ENCODE measurements around the gene TBX1.
A peak's percentile ranks its signal among the peaks of the same experiment; 100 is the strongest.

Gene TBX1

DNA sequence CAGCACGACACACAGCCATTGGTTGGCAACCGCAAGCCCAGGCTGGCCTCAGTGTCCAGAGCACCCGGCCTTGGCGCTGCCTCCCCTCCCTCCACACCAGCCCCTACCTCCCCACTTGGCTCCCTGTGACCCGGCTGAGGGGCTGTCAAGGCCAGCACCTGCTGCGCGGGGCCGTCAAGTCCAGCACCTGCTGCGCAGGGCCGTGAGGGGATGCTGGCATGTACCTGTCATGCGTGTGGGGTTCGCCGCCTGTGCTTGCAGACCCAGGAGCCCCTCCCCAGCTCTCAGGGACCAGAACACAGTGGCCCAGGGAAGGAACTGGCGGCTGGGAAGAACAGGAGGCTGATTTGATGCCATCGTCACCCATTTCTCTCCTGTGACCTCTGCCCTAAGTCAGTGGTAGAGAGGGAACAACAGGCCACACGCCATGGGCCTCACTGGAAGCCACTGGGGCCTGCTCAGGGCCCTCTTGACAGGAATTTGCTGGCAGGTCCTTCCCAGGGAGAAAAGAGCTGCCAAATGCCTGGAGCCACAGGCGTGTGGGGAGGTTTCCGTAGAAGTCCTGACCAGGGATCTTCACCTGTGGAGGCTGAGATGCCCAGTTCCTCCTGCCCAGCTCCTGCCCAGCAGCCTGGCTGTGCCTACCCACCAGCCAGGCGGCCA lies 37.6 kb downstream of the TBX1 start:
- Histone ChIP-seq H3K79me1 (ENCODE audit: low read length) (no peaks in the 10 kb centered on the region), H2AFZ (ENCODE audit: insufficient read depth, low read length, poor library complexity) (no peak overlapping the region), H3K36me3 (ENCODE audit: control insufficient read depth in 1 of 2, insufficient read depth in 2 of 2, low read length in 2 of 2) (peaks cover 1 to 7% of the 10 kb centered on the region in 2 experiments), H2AK5ac (ENCODE audit: low read length) (no peak overlapping the region), H2BK120ac (ENCODE audit: insufficient read depth, low read length, poor library complexity) (no peak overlapping the region), H2BK5ac (ENCODE audit: low read depth, low read length, poor library complexity) (no peak overlapping the region), H3K4ac (ENCODE audit: low read depth, low read length) (no peak overlapping the region), H3K4me2 (ENCODE audit: low read length) (no peak overlapping the region), H3K23ac (ENCODE audit: low read length) (no peak overlapping the region), H3K9ac (ENCODE audit: low read length) (no peak overlapping the region), H4K12ac (ENCODE audit: low read depth, low read length) (no peak overlapping the region), H3K4me3 (ENCODE audit: low read depth, low read length) (peak overlapping the region; percentile 27), H3K79me2 (ENCODE audit: control insufficient read depth, insufficient read depth, low read length, poor library complexity) (no peaks in the 10 kb centered on the region), H4K91ac (ENCODE audit: low read depth, low read length) (no peak overlapping the region), H3K9me3 (ENCODE audit: insufficient read depth, low read depth, low read length) (no peaks in the 10 kb centered on the region), H3K27ac (ENCODE audit: low read depth, low read length) (no peak overlapping the region), H3K18ac (ENCODE audit: low read length) (no peak overlapping the region), H4K8ac (ENCODE audit: low read depth, low read length) (no peak overlapping the region), H3K4me1 (ENCODE audit: control insufficient read depth in 1 of 2, insufficient read depth in 2 of 2, low read length in 2 of 2) (no peaks in the 10 kb centered on the region), H2BK12ac (ENCODE audit: low read length) (no peak overlapping the region), H3K27me3 (ENCODE audit: insufficient read depth, low read length) (no peaks in the 10 kb centered on the region), H3K14ac (ENCODE audit: low read length) (no peak overlapping the region)
- DNase-seq, result no peak
- WGBS (ENCODE audit: extremely low coverage, insufficient coverage, insufficient read length), result no CpG with 5 or more reads among the region's 19 CpGs

DNA sequence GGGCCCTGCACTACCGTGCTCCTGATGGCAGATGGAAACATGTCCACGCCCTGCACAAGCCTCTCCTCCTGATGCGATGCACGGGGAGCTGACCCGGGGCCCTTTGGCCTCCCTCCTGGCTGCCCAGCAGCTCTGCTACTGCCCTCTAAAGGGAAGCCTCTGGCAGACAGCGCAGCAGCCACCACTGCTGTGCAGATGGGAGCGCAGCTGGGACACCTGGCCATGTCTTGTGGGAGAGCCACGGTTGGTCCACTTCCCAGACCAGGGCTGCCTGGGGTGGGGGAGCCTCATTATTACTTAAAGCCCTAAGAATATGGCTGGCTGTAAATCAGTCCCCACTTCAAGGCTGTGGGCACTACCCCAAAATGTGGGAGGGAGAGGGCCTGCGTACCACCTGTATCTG lies 38.3 kb downstream of the TBX1 start:
- Histone ChIP-seq H3K27ac (ENCODE audit: low read depth, low read length) (no peak overlapping the region), H3K18ac (ENCODE audit: low read length) (no peak overlapping the region), H2BK120ac (ENCODE audit: insufficient read depth, low read length, poor library complexity) (no peak overlapping the region), H2BK5ac (ENCODE audit: low read depth, low read length, poor library complexity) (no peak overlapping the region), H4K8ac (ENCODE audit: low read depth, low read length) (no peak overlapping the region), H3K79me1 (ENCODE audit: low read length) (no peaks in the 10 kb centered on the region), H2AK5ac (ENCODE audit: low read length) (no peak overlapping the region), H3K4me1 (ENCODE audit: control insufficient read depth in 1 of 2, insufficient read depth in 2 of 2, low read length in 2 of 2) (no peaks in the 10 kb centered on the region), H3K9ac (ENCODE audit: low read length) (no peak overlapping the region), H2AFZ (ENCODE audit: insufficient read depth, low read length, poor library complexity) (no peak overlapping the region), H2BK12ac (ENCODE audit: low read length) (no peak overlapping the region), H3K4ac (ENCODE audit: low read depth, low read length) (no peak overlapping the region), H3K4me2 (ENCODE audit: low read length) (no peak overlapping the region), H4K91ac (ENCODE audit: low read depth, low read length) (no peak overlapping the region), H3K14ac (ENCODE audit: low read length) (no peak overlapping the region), H4K12ac (ENCODE audit: low read depth, low read length) (no peak overlapping the region), H3K36me3 (ENCODE audit: control insufficient read depth in 1 of 2, insufficient read depth in 2 of 2, low read length in 2 of 2) (peaks cover 1 to 7% of the 10 kb centered on the region in 2 experiments), H3K79me2 (ENCODE audit: control insufficient read depth, insufficient read depth, low read length, poor library complexity) (no peaks in the 10 kb centered on the region), H3K27me3 (ENCODE audit: insufficient read depth, low read length) (no peaks in the 10 kb centered on the region), H3K9me3 (ENCODE audit: insufficient read depth, low read depth, low read length) (peaks cover 1% of the 10 kb centered on the region), H3K4me3 (ENCODE audit: low read depth, low read length) (no peak overlapping the region), H3K23ac (ENCODE audit: low read length) (no peak overlapping the region)
- peak in 1 of 2 donors; percentile 36 for DNase-seq
- no CpG with 5 or more reads among the region's 9 CpGs for WGBS (ENCODE audit: extremely low coverage, insufficient coverage, insufficient read length)

DNA sequence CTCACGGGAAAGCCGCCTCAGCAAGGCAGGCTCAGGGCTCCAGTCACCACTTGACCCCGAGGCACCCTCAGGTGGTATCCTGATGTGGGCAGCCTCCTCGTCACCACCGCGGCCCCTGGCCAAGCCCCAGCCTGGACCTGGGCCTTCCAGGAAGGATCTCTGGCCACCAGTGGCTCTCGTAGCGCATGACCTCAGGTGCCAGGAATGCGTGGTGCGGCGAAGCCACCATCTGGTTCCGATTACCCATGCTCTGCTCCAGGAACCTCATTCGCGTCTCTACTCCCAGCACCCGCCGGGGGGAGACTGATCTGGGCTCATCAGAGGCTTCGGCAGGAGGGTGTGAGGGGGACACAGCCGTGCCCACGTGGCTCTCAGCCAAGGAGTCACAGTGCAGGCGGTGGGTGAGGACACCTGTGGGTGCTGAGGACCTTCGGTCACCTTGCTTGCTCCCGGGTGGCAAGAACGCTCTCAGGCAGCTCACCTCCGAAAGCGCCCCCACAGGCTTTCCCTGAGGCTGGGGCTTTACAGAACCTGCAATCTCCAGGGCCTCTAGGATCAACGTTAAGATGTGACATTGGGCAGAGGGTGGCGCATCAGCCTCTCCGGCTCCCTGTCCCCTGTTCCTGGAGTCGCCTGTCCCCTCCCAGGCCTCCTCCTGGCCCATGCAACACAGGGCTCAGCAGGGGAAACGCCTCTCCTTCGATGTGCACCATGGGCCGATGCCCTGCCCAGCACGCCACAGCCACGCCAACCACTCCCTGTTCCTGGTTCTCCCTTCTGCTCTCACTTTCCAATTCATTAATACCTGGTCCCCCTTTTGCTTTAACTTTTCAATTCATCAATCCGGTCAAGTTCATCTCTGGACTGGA lies 39.0 kb downstream of the TBX1 start:
- Histone ChIP-seq H3K79me1 (ENCODE audit: low read length) (no peaks in the 10 kb centered on the region), H2AK5ac (ENCODE audit: low read length) (no peak overlapping the region), H4K8ac (ENCODE audit: low read depth, low read length) (no peak overlapping the region), H2BK5ac (ENCODE audit: low read depth, low read length, poor library complexity) (no peak overlapping the region), H2AFZ (ENCODE audit: insufficient read depth, low read length, poor library complexity) (no peak overlapping the region), H3K4ac (ENCODE audit: low read depth, low read length) (no peak overlapping the region), H3K79me2 (ENCODE audit: control insufficient read depth, insufficient read depth, low read length, poor library complexity) (no peaks in the 10 kb centered on the region), H3K27me3 (ENCODE audit: insufficient read depth, low read length) (no peaks in the 10 kb centered on the region), H3K23ac (ENCODE audit: low read length) (no peak overlapping the region), H3K18ac (ENCODE audit: low read length) (no peak overlapping the region), H3K9me3 (ENCODE audit: insufficient read depth, low read depth, low read length) (peaks cover 2% of the 10 kb centered on the region), H4K91ac (ENCODE audit: low read depth, low read length) (no peak overlapping the region), H4K12ac (ENCODE audit: low read depth, low read length) (no peak overlapping the region), H3K4me2 (ENCODE audit: low read length) (no peak overlapping the region), H3K9ac (ENCODE audit: low read length) (no peak overlapping the region), H2BK120ac (ENCODE audit: insufficient read depth, low read length, poor library complexity) (no peak overlapping the region), H2BK12ac (ENCODE audit: low read length) (no peak overlapping the region), H3K4me1 (ENCODE audit: control insufficient read depth in 1 of 2, insufficient read depth in 2 of 2, low read length in 2 of 2) (no peaks in the 10 kb centered on the region), H3K4me3 (ENCODE audit: low read depth, low read length) (no peak overlapping the region), H3K27ac (ENCODE audit: low read depth, low read length) (no peak overlapping the region), H3K36me3 (ENCODE audit: control insufficient read depth in 1 of 2, insufficient read depth in 2 of 2, low read length in 2 of 2) (peaks cover 1 to 7% of the 10 kb centered on the region in 2 experiments), H3K14ac (ENCODE audit: low read length) (no peak overlapping the region)
- WGBS (ENCODE audit: extremely low coverage, insufficient coverage, insufficient read length), result no CpG with 5 or more reads among the region's 35 CpGs
- DNase-seq, result peak; percentile 94 to 97

- no peaks in the 10 kb centered on the region for H3K27me3 ChIP-seq (ENCODE audit: insufficient read depth, low read length)
These were observed 39.7 kb downstream of the TBX1 start for GRCh38 chr22:19800306-19800705.

More at GRCh38 chr22:19800306-19800705, 39.7 kb downstream of the TBX1 start:
- no peak overlapping the region for H3K23ac ChIP-seq (ENCODE audit: low read length)
- H3K27ac ChIP-seq (ENCODE audit: low read depth, low read length), result no peak overlapping the region
- H2BK12ac ChIP-seq (ENCODE audit: low read length), result no peak overlapping the region
- peaks cover 3 to 7% of the 10 kb centered on the region in 2 experiments for H3K36me3 ChIP-seq (ENCODE audit: control insufficient read depth in 1 of 2, insufficient read depth in 2 of 2, low read length in 2 of 2)
- no peak overlapping the region for H4K8ac ChIP-seq (ENCODE audit: low read depth, low read length)
- H3K79me1 ChIP-seq (ENCODE audit: low read length), result no peaks in the 10 kb centered on the region
- H3K4me3 ChIP-seq (ENCODE audit: low read depth, low read length), result no peak overlapping the region
- H4K91ac ChIP-seq (ENCODE audit: low read depth, low read length), result no peak overlapping the region
- no peak overlapping the region for H3K18ac ChIP-seq (ENCODE audit: low read length)
- H3K9me3 ChIP-seq (ENCODE audit: insufficient read depth, low read depth, low read length), result peaks cover 2% of the 10 kb centered on the region
- H3K4me2 ChIP-seq (ENCODE audit: low read length), result no peak overlapping the region
- H3K9ac ChIP-seq (ENCODE audit: low read length), result no peak overlapping the region
- no peak overlapping the region for H2AK5ac ChIP-seq (ENCODE audit: low read length)
- no peak overlapping the region for H4K12ac ChIP-seq (ENCODE audit: low read depth, low read length)
- no peak overlapping the region for H2AFZ ChIP-seq (ENCODE audit: insufficient read depth, low read length, poor library complexity)
- no peak for DNase-seq
- H2BK120ac ChIP-seq (ENCODE audit: insufficient read depth, low read length, poor library complexity), result no peak overlapping the region
- WGBS (ENCODE audit: extremely low coverage, insufficient coverage, insufficient read length), result no CpG with 5 or more reads among the region's 8 CpGs
- no peak overlapping the region for H3K4ac ChIP-seq (ENCODE audit: low read depth, low read length)
- no peak overlapping the region for H2BK5ac ChIP-seq (ENCODE audit: low read depth, low read length, poor library complexity)
- no peak overlapping the region for H3K14ac ChIP-seq (ENCODE audit: low read length)
- H3K79me2 ChIP-seq (ENCODE audit: control insufficient read depth, insufficient read depth, low read length, poor library complexity), result no peaks in the 10 kb centered on the region
- H3K4me1 ChIP-seq (ENCODE audit: control insufficient read depth in 1 of 2, insufficient read depth in 2 of 2, low read length in 2 of 2), result no peaks in the 10 kb centered on the region
